GM20000 (cell line): Measurements from ENCODE around the gene DROSHA.
"Not testable (repeated sequence)": the region's sequence is repeated elsewhere in the genome, so short reads cannot be mapped to it uniquely, and the experiment has no call there.

ENCODE experiments used
- DNase-seq: peaks from one replicate; pipeline ENCODE4 v3.0.0; 2012; ENCODE audit warnings: low spot score
- TF ChIP-seq, protein P1 (sequence below): IDR thresholded peaks from 2 replicates; pipeline ENCODE4 v1.5.1; 2012; ENCODE audit warnings: mild to moderate bottlenecking, control low read depth; ENCODE audit errors: extremely low read depth, missing control alignments

Gene DROSHA

DNA sequence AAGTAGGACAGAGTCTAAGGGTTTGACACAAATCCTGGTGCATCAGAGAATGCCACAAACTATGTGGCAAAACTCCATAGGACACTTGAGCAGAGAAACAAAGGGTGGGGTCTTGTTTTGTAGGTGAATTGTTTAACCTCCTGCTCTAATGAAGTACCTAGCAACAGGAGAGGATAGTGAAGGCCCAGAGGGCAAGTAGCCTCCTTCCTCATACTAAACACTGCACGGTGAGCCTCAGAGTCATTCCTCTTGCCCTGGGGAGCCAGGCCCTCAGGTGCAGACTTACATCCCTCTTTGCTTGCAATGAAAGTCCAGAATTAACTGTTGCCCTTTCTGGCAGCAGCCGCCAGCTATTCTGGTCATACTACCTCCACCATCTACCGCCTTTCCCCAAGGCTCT, 166.1 kb downstream of the DROSHA start:
- TF ChIP-seq, protein P1, sequence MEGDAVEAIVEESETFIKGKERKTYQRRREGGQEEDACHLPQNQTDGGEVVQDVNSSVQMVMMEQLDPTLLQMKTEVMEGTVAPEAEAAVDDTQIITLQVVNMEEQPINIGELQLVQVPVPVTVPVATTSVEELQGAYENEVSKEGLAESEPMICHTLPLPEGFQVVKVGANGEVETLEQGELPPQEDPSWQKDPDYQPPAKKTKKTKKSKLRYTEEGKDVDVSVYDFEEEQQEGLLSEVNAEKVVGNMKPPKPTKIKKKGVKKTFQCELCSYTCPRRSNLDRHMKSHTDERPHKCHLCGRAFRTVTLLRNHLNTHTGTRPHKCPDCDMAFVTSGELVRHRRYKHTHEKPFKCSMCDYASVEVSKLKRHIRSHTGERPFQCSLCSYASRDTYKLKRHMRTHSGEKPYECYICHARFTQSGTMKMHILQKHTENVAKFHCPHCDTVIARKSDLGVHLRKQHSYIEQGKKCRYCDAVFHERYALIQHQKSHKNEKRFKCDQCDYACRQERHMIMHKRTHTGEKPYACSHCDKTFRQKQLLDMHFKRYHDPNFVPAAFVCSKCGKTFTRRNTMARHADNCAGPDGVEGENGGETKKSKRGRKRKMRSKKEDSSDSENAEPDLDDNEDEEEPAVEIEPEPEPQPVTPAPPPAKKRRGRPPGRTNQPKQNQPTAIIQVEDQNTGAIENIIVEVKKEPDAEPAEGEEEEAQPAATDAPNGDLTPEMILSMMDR: no peak
- no peak for DNase-seq

DNA sequence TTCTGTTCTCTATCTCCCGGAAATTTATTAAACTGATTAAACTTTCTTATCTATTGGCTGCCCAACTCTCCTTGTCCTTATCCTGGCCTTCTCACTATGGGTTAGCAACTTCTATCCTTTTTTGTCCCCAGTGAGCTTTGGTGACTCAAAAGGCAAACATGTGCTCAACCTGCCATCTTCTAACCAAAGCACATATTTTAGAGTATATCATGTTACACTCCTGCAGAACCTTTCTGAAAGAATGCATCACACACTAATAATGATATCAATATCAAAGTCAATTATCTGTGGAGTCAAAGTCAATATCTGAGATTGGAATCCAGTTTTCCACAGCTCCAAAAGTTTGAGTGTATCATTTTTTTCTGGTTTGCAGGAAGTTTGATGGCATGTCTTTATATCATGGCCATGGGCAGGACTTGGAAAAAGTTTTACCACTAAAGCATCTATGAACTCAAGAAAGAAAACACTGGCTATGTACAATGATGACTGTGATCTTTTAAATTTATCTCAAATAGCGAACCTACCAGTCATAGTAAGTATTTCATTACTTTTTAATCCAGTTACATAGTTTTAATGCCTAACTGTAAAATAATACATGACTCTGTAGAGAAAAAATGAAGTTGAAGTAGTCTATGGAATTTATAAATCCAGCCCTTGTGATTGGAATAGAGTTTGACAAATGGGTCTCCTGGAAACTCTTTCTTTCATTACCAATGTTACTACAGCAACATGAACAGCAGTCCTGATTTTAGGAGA, 166.8 kb downstream of the DROSHA start:
- TF ChIP-seq, protein P1: no peak
- no peak for DNase-seq

DNA sequence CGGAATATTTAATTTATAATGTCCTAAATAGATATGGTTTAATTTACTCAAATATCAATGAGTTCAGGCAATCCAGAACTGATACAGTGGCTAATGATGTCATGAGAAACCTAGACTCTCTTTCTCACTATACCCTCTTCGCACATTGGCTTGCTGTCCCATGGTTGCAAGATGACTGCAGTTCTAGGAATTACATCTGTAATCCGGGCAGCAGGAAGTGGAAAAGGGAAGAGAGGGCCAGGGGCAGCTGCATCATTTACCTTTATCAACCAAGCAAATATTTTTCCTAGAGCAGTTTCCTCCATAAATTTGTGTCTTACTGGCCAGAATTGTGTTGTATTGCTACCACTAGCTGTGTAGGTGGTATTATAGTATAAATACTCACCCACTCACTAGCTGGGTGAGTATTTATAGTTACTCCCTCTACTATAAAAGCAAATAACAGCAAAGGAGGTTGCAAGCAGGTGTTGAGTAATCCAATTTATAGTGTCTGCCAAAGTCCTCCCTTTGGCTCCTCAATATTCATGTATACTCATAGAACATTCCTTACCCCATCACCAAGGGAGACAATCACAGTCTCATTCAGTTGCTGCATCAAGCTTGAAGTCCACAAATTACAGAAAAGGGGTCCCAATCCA, 168.8 kb downstream of the DROSHA start:
- no peak for DNase-seq
- TF ChIP-seq, protein P1: no peak

DNA sequence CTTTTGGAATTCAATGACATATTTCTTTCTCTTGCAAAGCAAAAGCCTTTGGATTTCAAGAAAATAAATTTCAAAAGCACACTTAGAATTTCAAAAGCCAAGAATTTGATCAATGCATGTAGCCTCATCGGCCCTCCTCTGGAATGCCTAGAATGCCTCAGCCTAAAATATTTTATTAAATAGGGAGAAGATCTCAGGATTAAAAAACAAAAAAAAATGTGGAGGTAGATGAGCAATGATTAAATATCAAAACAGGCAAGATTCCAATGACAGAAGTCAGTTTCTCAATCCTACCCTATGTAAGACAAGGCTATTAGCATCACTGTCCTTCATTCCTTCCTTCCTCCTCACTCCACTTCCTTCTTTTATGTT, 169.4 kb downstream of the DROSHA start:
- TF ChIP-seq, protein P1: no peak
- no peak for DNase-seq

DNA sequence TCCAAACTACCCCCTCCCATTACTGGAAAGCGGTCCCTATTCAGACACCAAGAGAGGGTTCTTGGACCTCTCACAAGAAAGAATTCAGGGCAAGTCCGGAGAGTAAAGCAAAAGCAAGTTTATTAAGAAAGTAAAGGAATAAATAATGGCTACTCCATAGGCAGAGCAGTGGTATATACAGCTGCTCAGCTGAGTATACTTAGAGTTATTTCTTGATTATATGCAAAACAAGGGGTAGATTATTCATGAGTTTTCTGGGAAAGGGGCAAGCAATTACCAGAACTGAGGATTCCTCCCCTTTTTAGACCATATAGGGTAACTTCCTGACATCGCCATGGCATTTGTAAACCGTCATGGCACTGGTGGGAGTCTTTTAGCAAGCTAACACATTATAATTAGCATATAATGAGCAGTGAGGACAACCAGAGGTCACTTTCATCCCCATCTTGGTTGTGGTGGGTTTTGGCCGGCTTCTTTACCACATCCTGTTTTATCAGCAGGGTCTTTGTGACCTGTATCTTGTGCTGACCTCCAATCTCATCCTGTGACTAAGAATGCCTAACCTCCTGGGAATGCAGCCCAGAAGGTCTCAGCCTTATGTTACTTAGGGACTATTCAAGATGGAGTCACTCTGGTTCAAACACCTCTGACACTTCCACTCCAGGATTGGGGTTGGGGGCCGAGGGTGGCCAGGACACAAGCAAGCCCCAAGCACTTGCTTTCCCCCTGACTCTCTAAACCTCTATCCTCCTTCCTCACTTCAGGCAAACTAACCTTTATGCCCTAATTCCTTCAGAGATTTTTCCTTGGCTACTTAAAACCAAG, 170.0 kb downstream of the DROSHA start:
- DNase-seq: not testable (repeated sequence)

DNA sequence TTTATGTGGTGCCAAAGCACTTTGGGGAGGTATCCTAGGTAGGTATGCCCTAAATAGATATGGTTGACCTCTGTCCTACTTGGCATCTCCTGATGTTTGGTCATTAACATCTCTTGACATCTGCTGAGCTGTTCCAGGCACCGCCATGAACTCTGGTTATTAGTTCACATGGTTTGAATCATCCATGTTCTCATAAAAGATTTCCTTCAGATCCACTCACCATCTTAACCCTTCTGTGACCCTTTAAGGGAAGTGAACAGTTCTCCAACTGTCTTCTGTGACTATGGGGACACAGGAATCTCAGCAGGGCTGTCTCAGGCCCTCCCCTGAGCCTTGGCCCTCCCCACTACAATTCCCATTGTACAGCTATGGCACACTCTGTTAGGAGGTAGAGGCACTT, 170.7 kb downstream of the DROSHA start:
- TF ChIP-seq, protein P1: no peak
- DNase-seq: no peak

DNA sequence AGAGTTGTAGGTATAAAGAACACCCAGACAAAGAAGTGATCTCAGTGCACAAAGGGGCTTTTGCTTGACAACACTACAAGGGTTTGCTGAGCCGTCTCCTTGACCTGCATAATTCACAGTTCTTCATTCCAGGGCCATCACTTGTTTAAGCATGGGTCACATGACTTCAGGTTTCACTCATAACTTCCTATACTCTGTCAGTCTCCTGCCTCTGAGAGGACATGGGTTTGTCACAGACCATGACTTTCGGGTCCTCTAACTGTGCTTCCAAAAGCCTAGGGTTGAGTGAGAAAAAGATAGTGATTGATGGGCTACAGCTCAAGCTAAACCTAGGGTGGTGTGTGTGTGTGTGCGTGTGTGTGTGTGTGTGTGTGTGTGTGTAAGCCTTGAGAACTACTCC, 172.1 kb downstream of the DROSHA start:
- no peak for DNase-seq
- TF ChIP-seq, protein P1: no peak
